HG03095 (cell line): ENCODE measurements around the gene DMXL1.

Experiments
- ATAC-seq: cut with Tn5 transposase; IDR thresholded peaks from one replicate; pipeline ENCODE4 v1.9.1; 2021; ENCODE audit warnings: moderate library complexity; ENCODE audit not compliant: unreplicated experiment

The DMXL1 gene

DNA sequence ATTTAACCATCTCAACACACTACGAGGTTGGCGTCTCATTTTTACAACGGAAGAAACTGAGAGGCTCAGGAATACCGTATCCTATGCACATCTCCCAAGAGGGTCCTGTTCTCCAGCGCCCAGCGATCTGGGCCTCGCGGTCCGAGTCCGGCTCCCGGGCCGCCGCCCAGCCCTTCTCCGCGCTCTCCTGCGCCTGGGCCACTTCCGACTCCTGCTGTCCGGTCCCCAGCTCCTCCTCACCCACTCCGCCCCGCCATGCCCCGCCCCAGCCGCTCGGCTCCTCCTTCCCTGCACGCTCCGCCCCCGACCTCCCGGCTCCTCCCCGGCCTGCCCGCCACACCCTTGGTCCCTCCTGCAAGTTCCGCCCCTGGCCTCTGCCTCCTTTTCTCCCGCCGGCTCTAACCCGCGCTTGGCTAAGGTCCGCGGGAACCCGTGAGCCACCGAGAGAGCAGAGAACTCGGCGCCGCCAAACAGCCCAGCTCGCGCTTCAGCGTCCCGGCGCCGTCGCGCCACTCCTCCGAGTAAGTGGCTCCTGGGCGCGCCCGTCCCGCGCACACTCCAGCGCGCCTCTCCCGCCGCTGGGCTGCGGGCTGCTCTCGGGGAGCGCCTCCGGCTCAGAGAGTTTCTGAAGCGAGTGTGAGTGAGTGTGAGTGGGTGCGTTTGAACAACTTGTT lies 197.6 kb downstream of the DMXL1 start:
- ATAC-seq = peak; percentile 85

GRCh38 chr5:119269061-119269944 lies 198.4 kb downstream of the DMXL1 start:
- peak; percentile 6 for ATAC-seq

DNA sequence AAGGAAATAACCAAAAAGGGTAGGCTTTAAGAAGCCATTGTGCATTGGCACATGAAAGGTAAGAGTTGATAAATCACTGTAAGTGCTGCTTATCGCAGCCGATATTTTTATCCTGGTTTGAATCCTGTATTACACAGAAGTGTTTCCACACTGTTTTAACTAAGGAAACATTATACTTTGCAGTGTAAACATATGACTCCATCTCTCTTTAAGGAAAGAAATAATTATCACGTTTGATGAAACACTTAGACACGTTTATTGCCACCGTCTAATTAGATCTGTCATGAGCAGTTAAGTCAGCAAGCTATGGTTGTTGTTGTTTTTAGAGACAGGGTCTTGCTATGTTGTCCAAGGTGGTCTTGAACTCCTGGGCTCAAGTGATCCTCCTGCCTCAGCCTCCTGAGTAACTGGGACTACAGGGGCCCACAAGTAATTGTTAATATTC lies 199.3 kb downstream of the DMXL1 start:
- no peak for ATAC-seq

GRCh38 chr5:119270960-119271757 lies 200.3 kb downstream of the DMXL1 start:
- ATAC-seq = no peak

DNA sequence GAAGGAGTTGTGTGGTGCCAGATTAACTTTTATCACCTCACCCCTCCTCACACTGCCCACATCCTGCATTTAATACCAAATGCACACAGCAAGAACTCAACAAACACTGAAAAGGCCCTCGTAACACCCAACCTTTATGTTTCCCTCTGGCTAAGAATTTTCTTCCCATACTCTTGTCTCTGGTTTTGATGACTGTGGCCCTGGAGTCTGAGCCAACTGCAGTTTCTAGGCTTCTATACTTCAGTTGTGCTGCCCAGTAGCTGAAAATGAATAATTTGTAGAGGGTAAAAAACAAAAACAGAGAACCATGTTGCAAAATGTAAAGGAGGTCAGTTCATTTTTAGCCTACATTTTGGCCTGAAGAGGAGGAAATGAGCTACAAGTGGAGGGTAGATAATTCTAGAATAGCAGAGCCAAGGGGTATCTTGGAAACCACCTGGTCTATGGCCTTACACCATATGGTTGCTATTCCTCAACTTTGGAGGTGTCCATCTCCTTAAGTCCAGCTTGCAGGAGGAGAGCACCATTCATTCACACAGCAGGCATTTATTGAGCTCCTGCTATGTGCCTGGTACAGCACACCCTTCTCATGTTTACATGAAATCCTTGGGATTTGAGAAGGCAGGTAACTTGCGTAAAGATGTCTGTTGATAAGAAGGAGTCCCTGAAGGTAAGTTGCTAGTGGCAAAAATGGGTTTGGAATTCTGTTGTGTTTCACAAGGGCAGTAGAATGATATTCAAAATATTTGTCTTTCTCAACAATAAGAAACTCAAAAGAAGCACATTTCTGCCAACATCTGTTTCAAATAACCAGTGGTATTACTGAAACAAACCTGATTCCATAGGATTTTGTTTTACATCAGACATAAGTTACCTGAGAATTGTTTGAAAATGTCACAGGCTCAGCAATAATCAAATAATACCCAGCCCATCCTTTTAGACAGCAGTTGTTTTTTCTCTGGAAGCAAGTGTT lies 201.2 kb downstream of the DMXL1 start:
- ATAC-seq = no peak

GRCh38 chr5:119273391-119273839 lies 202.5 kb downstream of the DMXL1 start:
- ATAC-seq = no peak

DNA sequence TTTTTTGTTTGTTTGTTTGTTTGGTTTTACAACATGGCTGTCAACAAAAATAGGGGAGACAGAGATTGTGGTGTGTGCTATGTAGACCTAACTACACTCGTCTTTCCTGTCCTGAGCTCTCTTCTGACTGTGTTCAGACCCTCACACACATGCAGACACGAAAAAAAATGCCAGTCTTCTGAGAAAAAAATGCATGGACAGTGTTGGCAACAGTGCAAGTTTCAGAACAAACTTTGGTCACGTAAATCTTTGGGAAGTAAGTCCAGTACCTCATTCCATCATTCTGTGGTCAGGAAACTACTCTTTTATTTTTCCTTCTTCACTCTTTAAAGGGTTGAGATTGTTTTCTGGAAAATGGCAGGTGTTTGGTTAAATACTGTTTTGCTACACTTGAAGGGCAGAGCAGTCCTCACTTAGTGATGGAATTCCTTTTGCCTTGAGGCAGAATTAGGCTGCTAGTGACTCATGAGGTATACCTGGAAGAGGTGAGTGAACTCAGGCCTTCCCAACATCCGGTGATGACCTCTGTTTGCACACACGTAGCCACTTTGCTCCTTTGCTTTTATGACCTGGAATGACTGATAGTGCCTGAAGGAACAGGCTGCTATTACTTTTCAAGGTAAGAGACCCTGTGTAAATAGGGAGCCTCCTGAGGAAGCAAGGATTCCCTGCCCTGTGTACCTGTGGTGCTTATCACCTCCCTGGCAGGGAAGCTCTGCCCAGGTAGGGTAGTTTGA lies 203.3 kb downstream of the DMXL1 start:
- ATAC-seq = no peak

- ATAC-seq = peak; percentile 38
Measured at GRCh38 chr5:119274767-119275130, 203.9 kb downstream of the DMXL1 start.

DNA sequence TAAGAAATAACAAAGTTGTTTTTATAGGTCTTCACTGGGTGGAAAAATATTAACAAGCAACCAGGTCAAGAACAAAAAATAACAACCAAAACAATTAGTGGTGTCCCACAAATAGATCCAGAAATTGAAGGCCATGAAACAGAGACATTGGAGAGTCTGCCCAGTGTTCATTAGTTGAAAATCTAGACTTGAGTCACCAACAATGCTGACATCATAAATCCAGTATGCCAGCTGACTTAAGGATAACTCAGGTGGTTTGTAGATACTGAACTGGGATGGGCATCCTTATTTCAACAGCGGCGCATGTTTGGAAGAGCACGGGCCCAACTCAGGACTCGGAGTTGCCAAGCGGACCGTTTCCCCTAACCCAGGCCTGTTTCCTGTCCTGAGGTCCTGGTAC lies 204.3 kb downstream of the DMXL1 start:
- ATAC-seq = peak; percentile 3

DNA sequence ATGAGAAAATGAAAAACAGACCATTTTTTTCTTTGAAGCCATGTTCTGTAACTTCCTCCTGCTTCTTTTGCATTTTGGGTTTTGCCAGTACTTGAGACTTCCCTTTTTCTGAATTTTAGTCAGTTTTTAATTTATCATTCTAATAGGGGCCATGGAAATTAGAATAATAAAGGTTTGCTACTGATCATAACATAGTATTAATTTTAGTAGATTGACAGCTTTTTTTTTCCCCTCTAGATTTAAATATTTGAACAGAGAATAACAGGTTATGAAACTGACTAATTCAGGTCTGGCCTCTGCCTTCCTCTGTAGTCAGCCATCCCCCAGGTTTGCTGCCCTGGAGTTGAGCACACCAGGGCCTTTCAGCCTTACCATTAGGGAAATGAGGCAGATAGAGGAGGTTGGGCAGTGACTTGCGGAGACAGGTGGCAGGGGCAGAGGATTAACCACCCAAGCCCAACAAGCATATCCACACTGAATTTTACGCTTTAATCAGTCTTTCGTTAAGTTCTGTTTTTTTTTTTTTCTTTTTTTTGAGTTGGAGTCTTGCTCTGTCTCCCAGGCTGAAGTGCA lies 204.8 kb downstream of the DMXL1 start:
- ATAC-seq = peak; percentile 63

DNA sequence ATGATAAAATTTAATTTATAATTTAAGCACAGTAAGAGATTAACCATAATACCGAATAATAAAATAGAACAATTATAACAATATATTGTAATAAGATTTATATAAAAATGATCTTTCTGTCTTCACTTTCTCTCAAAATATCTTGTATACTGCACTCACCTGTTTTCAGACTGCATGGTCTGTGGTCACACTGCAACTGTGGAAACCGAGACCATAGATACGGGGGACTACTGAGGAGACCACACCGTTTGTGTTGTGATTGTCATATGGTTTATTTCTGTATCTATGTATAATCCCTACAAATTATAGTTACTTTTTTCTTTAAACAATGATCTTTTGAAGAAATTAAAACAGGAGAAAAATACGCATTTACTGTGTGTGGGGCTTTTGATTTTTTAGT lies 206.1 kb downstream of the DMXL1 start:
- peak; percentile 40 for ATAC-seq

DNA sequence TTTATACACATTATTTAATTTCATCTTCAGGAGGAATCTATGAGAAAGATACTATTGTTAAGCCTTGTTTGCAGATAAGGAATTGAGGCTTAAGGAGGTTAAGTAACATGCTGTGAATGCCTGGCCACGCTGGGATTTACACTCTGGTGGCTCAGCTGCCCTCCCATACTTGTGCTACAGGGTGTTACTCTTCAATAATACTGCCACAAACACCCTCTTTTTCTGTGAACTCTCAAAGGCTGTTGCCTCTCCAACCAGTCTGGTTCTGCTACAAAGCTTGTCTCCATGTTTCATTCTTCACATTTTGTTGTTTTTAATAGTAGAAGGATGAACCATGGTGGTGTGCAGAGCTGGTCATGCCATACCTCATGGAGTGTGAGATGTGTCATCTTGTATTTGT lies 208.2 kb downstream of the DMXL1 start:
- ATAC-seq = no peak

DNA sequence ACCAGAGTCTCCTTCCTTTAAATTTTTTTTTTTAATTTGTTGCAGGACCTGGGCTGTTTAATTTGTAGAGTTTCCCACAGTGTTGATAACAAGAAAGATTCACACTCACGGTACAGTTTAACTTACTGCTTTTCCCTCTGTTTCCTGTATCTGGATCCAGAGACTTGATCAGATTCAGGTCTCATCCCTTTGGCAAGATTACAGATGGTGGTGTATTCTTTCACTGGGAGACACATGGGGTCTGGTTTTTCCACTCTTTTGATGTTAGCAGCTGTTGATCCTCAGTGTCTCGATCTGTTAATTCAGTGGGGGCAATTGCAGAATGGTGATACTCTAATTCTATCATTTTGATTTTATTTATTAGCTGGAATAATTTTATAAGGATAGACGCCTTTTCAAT lies 209.5 kb downstream of the DMXL1 start:
- ATAC-seq = no peak

- ATAC-seq = no peak
Measured at GRCh38 chr5:119282628-119283027, 211.7 kb downstream of the DMXL1 start.

DNA sequence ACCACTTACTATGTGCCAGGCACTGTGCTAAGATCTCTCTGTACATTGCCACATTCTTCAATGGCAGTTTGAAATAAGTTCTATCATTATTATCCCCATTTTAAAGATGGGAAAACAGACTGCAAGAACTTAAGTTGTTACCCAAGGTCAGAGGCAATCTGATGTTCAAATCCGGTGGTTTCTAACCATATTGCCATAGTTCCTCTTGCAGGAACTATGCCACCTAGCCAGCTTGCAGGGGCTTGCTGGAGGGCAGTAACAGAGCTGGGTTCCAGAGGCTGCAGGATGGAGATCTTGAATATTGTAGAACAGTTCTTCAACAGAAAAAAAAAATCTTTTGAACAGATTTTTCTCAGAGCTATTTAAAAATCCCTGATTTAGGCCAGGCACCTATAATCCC lies 213.1 kb downstream of the DMXL1 start:
- ATAC-seq = no peak

DNA sequence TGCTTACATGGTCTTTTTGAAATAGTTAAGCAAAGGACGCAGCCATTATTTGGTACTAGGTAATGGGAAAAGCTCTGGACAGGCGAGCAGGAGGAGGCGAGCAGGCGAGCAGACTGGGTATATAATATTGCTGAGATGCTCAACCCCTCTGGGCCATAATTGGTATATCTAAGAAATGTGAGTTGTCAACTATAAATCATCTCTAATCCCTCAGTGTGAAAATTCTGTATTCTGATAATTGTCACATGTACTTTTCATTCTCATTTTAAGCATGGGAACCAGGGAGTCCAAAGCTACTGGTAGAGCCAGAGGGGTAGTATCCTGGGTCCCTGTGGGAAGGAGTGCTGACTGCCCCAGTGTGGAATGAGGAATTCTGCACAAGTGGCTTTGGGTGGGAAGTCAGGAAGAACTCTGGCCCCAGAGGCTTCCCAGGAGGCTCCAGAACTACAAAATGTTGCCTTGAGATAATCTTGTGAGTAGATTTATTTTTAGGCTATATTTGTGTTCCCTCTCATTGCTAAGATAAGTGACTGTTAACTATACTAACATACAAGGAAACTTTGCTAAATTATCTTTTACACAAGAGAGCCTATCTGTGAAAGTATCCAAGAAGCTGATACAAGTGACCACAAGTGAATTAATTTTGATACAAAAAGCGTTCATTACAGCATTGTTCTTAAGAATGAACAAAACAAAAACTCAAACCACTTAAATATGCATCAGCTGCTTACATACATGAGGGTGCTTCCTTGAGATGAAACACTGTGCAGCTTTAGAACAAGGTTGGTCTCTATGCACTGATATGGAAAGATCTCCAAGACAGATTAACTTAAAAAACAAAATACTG lies 214.4 kb downstream of the DMXL1 start:
- no peak for ATAC-seq

DNA sequence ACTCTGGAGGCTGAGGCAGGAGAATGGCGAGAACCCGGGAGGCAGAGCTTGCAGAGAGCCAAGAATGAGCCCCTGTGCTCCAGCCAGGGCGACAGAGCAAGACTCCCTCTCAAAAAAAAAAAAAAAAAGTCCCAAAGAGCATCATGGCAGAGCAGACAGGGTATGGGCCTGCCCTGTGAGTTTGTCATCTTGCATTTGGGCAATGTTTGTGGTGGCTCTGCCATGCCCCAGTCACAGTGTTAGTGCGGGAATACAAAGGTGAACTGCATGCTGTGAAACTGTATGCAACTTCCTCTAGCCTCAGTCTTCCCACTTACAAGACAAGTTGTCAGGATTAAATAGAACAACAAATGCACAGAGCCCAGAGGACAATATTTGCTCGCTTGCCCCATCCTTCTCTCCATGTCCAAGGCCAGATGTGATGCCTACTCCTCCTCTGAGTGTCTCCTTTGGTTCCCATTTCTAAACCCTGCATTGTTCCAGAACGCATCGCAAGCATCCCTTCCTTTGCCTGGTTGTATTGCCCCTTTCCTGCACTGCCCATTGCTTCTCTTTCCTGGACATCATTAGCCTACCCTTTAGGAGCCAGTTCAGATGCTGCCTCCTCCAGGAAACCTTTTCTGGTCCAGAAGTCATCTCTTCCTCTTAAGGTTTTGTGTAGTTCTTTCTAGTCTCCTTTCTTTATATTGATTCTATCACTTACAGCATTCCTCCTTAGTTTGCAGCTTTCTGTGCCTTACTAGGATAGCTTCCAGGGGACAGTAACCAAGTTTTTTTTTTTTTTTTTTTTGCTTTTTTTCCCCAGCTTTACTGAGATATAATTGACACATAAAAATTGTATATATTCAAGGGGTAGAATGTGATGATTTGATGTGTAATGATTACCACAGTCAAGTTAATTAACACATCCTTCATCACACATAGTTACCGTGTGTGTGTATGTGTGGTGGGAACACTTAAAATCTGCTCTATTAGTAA lies 215.9 kb downstream of the DMXL1 start:
- ATAC-seq = no peak
